GM12878 (cell line): ENCODE measurements around the gene KLHL36. TPM values are rescaled to one million over a fixed set of nuclear protein-coding genes. Genes with fewer than 3 reads are reported as not detected.

ENCODE experiments used
- BHLHE40 ChIP-seq, 2 experiments: fragments of 450-650 bp in 1 of 2; IDR thresholded peaks; 2 replicates each; pipeline ENCODE4 v1.6.1; 2011 to 2017; ENCODE audit warnings: low read depth in 2 of 2, borderline replicate concordance in 1 of 2, improper control_type of control experiment in 1 of 2, low read length in 1 of 2, mild to moderate bottlenecking in 1 of 2
- CREM ChIP-seq: IDR thresholded peaks from 2 replicates; pipeline ENCODE4 v1.6.1; 2014; ENCODE audit warnings: antibody characterized with exemption, low read depth
- EED ChIP-seq: sonication (generic); IDR thresholded peaks from 2 replicates; pipeline ENCODE4 v1.6.1; 2016; ENCODE audit warnings: antibody characterized with exemption, low read depth
- HDAC6 ChIP-seq: fragments of 200-600 bp; sonication (generic); IDR thresholded peaks from one replicate; pipeline ENCODE4 v1.8.0; 2017; ENCODE audit warnings: antibody characterized with exemption; ENCODE audit not compliant: unreplicated experiment
- MTA2 ChIP-seq: fragments of 450-650 bp; IDR thresholded peaks from 2 replicates; pipeline ENCODE4 v1.6.1; 2016; ENCODE audit warnings: low read depth, mild to moderate bottlenecking, moderate library complexity
- MTA3 ChIP-seq: IDR thresholded peaks from 2 replicates; pipeline ENCODE4 v1.6.1; 2012; ENCODE audit warnings: low read length, inconsistent platforms, borderline replicate concordance
- NFYB ChIP-seq: IDR thresholded peaks from 2 replicates; pipeline ENCODE4 v1.6.1; 2011; ENCODE audit warnings: low read depth, mild to moderate bottlenecking, low read length, improper control_type of control experiment, moderate library complexity; ENCODE audit not compliant: insufficient read depth
- PAX5 ChIP-seq: IDR thresholded peaks from 2 replicates; pipeline ENCODE4 v1.6.1; 2011; ENCODE audit warnings: low read depth, low read length, borderline replicate concordance
- PML ChIP-seq: IDR thresholded peaks from 2 replicates; pipeline ENCODE4 v1.6.1; 2012; ENCODE audit warnings: low read length, inconsistent platforms
- POU2F2 ChIP-seq: IDR thresholded peaks from 3 replicates; pipeline ENCODE4 v1.6.1; 2011; ENCODE audit warnings: low read depth, mild to moderate bottlenecking, low read length, borderline replicate concordance
- RBBP5 ChIP-seq: fragments of 200-600 bp; sonication (generic); conservative IDR thresholded peaks from 2 replicates; pipeline ENCODE4 v1.6.1; 2016
- RFX5 ChIP-seq: IDR thresholded peaks from 2 replicates; pipeline ENCODE4 v1.6.1; 2011; ENCODE audit warnings: low read depth, low read length, improper control_type of control experiment
- RUNX3 ChIP-seq: IDR thresholded peaks from 2 replicates; pipeline ENCODE4 v1.6.1; 2012; ENCODE audit warnings: low read length, inconsistent platforms
- SMARCA5 ChIP-seq: fragments of 450-650 bp; IDR thresholded peaks from 2 replicates; pipeline ENCODE4 v1.6.1; 2017; ENCODE audit warnings: mild to moderate bottlenecking
- TAF1 ChIP-seq: IDR thresholded peaks from 2 replicates; pipeline ENCODE4 v1.6.1; 2011; ENCODE audit warnings: mild to moderate bottlenecking, low read depth, low read length, borderline replicate concordance
- TCF3 ChIP-seq: IDR thresholded peaks from 2 replicates; pipeline ENCODE4 v1.6.1; 2012; ENCODE audit warnings: low read depth, mild to moderate bottlenecking, low read length, borderline replicate concordance; ENCODE audit not compliant: insufficient read depth
- TCF7 ChIP-seq: IDR thresholded peaks from 2 replicates; pipeline ENCODE4 v1.6.1; 2014; ENCODE audit warnings: antibody characterized with exemption, borderline replicate concordance
- polyA plus RNA-seq, 11 experiments: library from polyadenylated mRNA; depleted of rRNA in 4 of 11; unstranded in 6 of 11; stranded (reverse) in 5 of 11; fragments of >200 nt; fragmentation: Nextera tagmentation in 4 of 11; fragmentation: Illumina TruSeq in 1 of 11; extraction: Ambion mirVana in 4 of 11; extraction: Trizol in 1 of 11; gene quantifications; 1 replicate in 1 of 11; 2 replicates in 10 of 11; pipeline versions ENCODE4 v1.2.1 to v1.2.3, GENCODE V29; 2011 to 2016; ENCODE audit warnings: inconsistent platforms in 2 of 11, missing spikeins in 2 of 11, low read depth in 1 of 11
- total RNA-seq, 4 experiments: library from RNA; depleted of rRNA in 3 of 4; stranded (reverse); fragments of >200 nt in 3 of 4; fragmentation: Illumina TruSeq in 1 of 4; extraction: Trizol in 1 of 4; gene quantifications; 2 replicates each; pipeline versions ENCODE4 v1.2.1 to v1.2.3, GENCODE V29; 2013 to 2021
- TF ChIP-seq, protein P1 (sequence below): fragments of 150-350 bp; IDR thresholded peaks from 2 replicates; pipeline ENCODE4 v1.6.1; 2016; ENCODE audit warnings: low read depth, low read length
- TF ChIP-seq, protein P2 (sequence below): fragments of 450-650 bp; formaldehyde crosslinking; IDR thresholded peaks from 2 replicates; pipeline ENCODE4 v1.4.0; 2020; ENCODE audit warnings: mild to moderate bottlenecking, moderate library complexity
- TF ChIP-seq, protein P3 (sequence below): fragments of 450-650 bp; IDR thresholded peaks from 2 replicates; pipeline ENCODE4 v1.6.1; 2017; ENCODE audit warnings: mild to moderate bottlenecking, low read depth, inconsistent platforms; ENCODE audit not compliant: poor library complexity, severe bottlenecking

KLHL36 gene
- total and polyA plus RNA-seq, 10 of the 15 experiments (the other 5 are each of a cell fraction or from before 2014, with no cell fraction given), result 2.6 to 45.3 (median 16.8) TPM

DNA sequence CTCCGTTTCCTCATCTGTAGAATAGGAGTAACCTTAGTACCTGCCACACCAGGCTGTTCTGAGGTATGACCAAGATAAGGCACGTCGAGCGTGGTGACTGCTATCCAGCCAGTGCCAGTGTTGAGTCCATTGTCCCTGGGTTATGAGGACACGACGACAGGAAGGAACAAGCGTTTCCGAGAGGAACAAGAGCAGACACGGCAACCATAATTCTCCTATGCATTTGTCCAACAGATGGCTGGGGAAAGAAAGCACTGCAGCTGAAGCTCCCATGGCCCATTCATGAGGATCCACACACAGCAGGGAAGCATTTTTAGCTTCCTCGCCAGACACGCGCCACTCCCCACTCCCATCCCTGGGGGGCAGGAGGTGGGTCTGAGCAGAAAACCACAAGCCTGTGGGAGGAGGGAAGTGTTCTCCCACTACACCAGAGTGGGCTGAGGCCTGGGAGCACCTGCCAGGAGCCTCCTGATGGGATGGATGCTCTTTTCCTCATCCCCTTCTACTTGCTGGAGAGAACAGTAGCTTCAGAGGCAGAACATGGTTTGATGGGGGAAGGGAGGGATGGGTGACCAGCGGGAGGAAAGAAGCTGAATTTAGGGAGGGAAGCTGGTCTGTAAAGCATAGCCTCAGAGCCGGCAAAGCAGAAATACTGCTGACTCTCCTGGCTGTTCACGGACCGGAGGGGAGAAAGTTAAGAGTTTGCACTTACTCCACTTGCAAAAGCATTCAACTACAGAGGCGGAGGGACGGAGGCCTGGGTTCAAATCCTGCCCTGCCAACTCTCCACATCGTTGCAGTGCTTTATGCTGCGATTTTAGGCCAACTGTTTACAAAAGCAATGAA is 33.1 kb upstream of the KLHL36 start (continued):
- TF ChIP-seq, protein P1, sequence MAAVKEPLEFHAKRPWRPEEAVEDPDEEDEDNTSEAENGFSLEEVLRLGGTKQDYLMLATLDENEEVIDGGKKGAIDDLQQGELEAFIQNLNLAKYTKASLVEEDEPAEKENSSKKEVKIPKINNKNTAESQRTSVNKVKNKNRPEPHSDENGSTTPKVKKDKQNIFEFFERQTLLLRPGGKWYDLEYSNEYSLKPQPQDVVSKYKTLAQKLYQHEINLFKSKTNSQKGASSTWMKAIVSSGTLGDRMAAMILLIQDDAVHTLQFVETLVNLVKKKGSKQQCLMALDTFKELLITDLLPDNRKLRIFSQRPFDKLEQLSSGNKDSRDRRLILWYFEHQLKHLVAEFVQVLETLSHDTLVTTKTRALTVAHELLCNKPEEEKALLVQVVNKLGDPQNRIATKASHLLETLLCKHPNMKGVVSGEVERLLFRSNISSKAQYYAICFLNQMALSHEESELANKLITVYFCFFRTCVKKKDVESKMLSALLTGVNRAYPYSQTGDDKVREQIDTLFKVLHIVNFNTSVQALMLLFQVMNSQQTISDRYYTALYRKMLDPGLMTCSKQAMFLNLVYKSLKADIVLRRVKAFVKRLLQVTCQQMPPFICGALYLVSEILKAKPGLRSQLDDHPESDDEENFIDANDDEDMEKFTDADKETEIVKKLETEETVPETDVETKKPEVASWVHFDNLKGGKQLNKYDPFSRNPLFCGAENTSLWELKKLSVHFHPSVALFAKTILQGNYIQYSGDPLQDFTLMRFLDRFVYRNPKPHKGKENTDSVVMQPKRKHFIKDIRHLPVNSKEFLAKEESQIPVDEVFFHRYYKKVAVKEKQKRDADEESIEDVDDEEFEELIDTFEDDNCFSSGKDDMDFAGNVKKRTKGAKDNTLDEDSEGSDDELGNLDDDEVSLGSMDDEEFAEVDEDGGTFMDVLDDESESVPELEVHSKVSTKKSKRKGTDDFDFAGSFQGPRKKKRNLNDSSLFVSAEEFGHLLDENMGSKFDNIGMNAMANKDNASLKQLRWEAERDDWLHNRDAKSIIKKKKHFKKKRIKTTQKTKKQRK, result no peak
- TF ChIP-seq EED, result no peak
- TF ChIP-seq RUNX3, result peak; percentile 34; the same call in 1 of the 2 replicates
- TF ChIP-seq PML, result no peak; the same call in 1 of the 2 replicates
- TF ChIP-seq BHLHE40 (IDR thresholded peaks at IDR 0.05; ENCODE audit: borderline replicate concordance in 1 of 2, low read depth in 2 of 2, low read length in 1 of 2), result no peak
- no peak for TF ChIP-seq HDAC6
- TF ChIP-seq SMARCA5, result 0 out of 2 replicates have a peak, but pooled peaks have one; percentile 76
- no peak for TF ChIP-seq MTA2
- TF ChIP-seq RBBP5, result no peak
- no peak for TF ChIP-seq CREM
- no peak for TF ChIP-seq RFX5
- no peak for TF ChIP-seq NFYB
- TF ChIP-seq, protein P2, sequence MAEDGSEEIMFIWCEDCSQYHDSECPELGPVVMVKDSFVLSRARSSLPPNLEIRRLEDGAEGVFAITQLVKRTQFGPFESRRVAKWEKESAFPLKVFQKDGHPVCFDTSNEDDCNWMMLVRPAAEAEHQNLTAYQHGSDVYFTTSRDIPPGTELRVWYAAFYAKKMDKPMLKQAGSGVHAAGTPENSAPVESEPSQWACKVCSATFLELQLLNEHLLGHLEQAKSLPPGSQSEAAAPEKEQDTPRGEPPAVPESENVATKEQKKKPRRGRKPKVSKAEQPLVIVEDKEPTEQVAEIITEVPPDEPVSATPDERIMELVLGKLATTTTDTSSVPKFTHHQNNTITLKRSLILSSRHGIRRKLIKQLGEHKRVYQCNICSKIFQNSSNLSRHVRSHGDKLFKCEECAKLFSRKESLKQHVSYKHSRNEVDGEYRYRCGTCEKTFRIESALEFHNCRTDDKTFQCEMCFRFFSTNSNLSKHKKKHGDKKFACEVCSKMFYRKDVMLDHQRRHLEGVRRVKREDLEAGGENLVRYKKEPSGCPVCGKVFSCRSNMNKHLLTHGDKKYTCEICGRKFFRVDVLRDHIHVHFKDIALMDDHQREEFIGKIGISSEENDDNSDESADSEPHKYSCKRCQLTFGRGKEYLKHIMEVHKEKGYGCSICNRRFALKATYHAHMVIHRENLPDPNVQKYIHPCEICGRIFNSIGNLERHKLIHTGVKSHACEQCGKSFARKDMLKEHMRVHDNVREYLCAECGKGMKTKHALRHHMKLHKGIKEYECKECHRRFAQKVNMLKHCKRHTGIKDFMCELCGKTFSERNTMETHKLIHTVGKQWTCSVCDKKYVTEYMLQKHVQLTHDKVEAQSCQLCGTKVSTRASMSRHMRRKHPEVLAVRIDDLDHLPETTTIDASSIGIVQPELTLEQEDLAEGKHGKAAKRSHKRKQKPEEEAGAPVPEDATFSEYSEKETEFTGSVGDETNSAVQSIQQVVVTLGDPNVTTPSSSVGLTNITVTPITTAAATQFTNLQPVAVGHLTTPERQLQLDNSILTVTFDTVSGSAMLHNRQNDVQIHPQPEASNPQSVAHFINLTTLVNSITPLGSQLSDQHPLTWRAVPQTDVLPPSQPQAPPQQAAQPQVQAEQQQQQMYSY (CRISPR knock-in tag), result no peak
- no peak for TF ChIP-seq TCF7
- TF ChIP-seq MTA3, result 0 out of 2 replicates have a peak, but pooled peaks have one; percentile 52
- peak; percentile 20; the same call in 1 of the 3 replicates for TF ChIP-seq POU2F2
- TF ChIP-seq PAX5, result no peak
- no peak for TF ChIP-seq TCF3
- no peak for TF ChIP-seq TAF1
- TF ChIP-seq, protein P3, sequence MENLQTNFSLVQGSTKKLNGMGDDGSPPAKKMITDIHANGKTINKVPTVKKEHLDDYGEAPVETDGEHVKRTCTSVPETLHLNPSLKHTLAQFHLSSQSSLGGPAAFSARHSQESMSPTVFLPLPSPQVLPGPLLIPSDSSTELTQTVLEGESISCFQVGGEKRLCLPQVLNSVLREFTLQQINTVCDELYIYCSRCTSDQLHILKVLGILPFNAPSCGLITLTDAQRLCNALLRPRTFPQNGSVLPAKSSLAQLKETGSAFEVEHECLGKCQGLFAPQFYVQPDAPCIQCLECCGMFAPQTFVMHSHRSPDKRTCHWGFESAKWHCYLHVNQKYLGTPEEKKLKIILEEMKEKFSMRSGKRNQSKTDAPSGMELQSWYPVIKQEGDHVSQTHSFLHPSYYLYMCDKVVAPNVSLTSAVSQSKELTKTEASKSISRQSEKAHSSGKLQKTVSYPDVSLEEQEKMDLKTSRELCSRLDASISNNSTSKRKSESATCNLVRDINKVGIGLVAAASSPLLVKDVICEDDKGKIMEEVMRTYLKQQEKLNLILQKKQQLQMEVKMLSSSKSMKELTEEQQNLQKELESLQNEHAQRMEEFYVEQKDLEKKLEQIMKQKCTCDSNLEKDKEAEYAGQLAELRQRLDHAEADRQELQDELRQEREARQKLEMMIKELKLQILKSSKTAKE, result no peak
